CD4-positive, alpha-beta memory T cell (primary cell): ENCODE results near the gene ZNF638. TPM values are rescaled to one million over a fixed set of nuclear protein-coding genes. Genes with fewer than 3 reads are reported as not detected.

Experiments
- CTCF ChIA-PET: fragments of 350-600 bp; sonication (Branson Sonifier 250); formaldehyde crosslinking; loops from one replicate; lab custom pipeline; 2021; ENCODE audit warnings: inconsistent platforms; ENCODE audit not compliant: partially characterized antibody; lab: Charles Lee
- POLR2A ChIA-PET: fragments of 350-600 bp; sonication (Branson Sonifier 250); formaldehyde crosslinking; loops from one replicate; lab custom pipeline; 2021; ENCODE audit not compliant: partially characterized antibody; lab: Charles Lee
- DNase-seq, 5 donors: peaks; one replicate each; pipeline versions ENCODE4 v3.0.0 to v3.0.0-alpha.2; 2020 to 2022; ENCODE audit warnings: mixed read lengths in 1 of 5
- H3K27ac ChIP-seq: one replicate; pipeline ENCODE4 v1.7.0; 2013; ENCODE audit warnings: low read depth, low read length
- H3K27me3 ChIP-seq: 2 replicates; pipeline ENCODE4 v1.7.0; 2013; ENCODE audit warnings: mild to moderate bottlenecking, low read length, moderate library complexity; ENCODE audit not compliant: insufficient read depth
- H3K36me3 ChIP-seq: 2 replicates; pipeline ENCODE4 v1.7.0; 2013; ENCODE audit warnings: mild to moderate bottlenecking, low read length, moderate library complexity; ENCODE audit not compliant: insufficient read depth
- H3K4me1 ChIP-seq: 2 replicates; pipeline ENCODE4 v1.7.0; 2013; ENCODE audit warnings: mild to moderate bottlenecking, low read length, moderate library complexity; ENCODE audit not compliant: insufficient read depth
- H3K4me3 ChIP-seq, 2 donors: one replicate each; pipeline ENCODE4 v1.7.0; 2013; ENCODE audit warnings: low read length in 2 of 2, mild to moderate bottlenecking in 1 of 2
- H3K9me3 ChIP-seq, 2 donors: one replicate each; pipeline ENCODE4 v1.7.0; 2013; ENCODE audit warnings: low read length in 2 of 2, control low read depth in 1 of 2; ENCODE audit not compliant: control insufficient read depth in 1 of 2
- H3K27ac Mint-ChIP-seq, 7 donors: one replicate each; pipeline ENCODE4 v1.8.0; 2020 to 2021; ENCODE audit warnings: mixed read lengths in 7 of 7, mild to moderate bottlenecking in 6 of 7, inconsistent platforms in 3 of 7, moderate library complexity in 3 of 7
- H3K27me3 Mint-ChIP-seq, 2 donors: one replicate each; pipeline ENCODE4 v1.8.0; 2020 to 2021; ENCODE audit warnings: mixed read lengths in 2 of 2
- H3K36me3 Mint-ChIP-seq, 2 donors: one replicate each; pipeline ENCODE4 v1.8.0; 2020 to 2021; ENCODE audit warnings: mixed read lengths in 2 of 2, inconsistent platforms in 1 of 2, mild to moderate bottlenecking in 1 of 2
- H3K4me1 Mint-ChIP-seq, 4 donors: one replicate each; pipeline ENCODE4 v1.8.0; 2020 to 2021; ENCODE audit warnings: mixed read lengths in 4 of 4, mild to moderate bottlenecking in 1 of 4
- H3K4me3 Mint-ChIP-seq, 8 donors: one replicate each; pipeline ENCODE4 v1.8.0; 2020 to 2021; ENCODE audit warnings: mixed read lengths in 8 of 8, mild to moderate bottlenecking in 7 of 8, moderate library complexity in 6 of 8, inconsistent platforms in 3 of 8
- H3K9me3 Mint-ChIP-seq, 8 donors: one replicate each; pipeline ENCODE4 v1.8.0; 2020 to 2021; ENCODE audit warnings: mixed read lengths in 8 of 8, mild to moderate bottlenecking in 5 of 8, inconsistent platforms in 3 of 8, moderate library complexity in 1 of 8
- intact Hi-C: fragments of 100-400 bp; cut with micrococcal nuclease; formaldehyde crosslinking; loops from one replicate; pipeline ENCODE4 v1.15.1; 2023
- polyA plus RNA-seq, 2 donors: library from polyadenylated mRNA; unstranded; fragments of 300-500 nt; fragmentation: Illumina TruSeq; gene quantifications; one replicate each; pipeline ENCODE4 v1.2.3, GENCODE V29; 2021
- total RNA-seq, 2 experiments: library from RNA; stranded (reverse); gene quantifications; one replicate each; pipeline ENCODE4 v1.2.3, GENCODE V29; 2021

ZNF638 gene
- total and polyA plus RNA-seq, 4 experiments from 2014 or later, result 19.8 to 167 (median 110) TPM

DNA sequence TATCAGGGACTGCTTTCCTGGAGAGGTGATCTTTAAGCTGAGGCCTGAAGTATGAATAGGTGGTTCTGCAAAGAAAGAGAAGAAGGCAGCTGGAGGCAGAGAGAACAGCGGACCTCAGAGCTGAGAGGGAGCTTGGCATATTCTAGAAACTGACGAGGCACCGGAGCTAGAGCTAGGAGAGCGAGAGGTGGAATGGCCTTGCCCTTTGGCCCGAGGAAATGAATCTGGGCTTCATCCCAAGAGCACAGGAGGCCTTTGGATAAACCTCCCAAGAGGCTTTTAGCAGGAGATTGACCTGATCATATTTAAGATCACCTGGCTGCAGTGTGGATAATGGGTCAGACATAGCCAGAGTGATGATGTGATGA, 129.7 kb downstream of the ZNF638 start:
- H3K27me3 ChIP-seq, result peaks cover 9% of the 10 kb centered on the region
- Mint-ChIP-seq H3K27ac (no peak overlapping the region), H3K9me3 (peaks cover 0 to 5% (median 0%) of the 10 kb centered on the region in 8 donors), H3K36me3 (no peaks in the 10 kb centered on the region), H3K4me1 (no peaks in the 10 kb centered on the region), H3K27me3 (peaks cover 3 to 20% of the 10 kb centered on the region in 2 donors), H3K4me3 (no peak overlapping the region)
- DNase-seq, result no peak
- POLR2A ChIA-PET, result no interaction called here
- no peak overlapping the region for H3K4me3 ChIP-seq
- no peaks in the 10 kb centered on the region for H3K36me3 ChIP-seq
- H3K27ac ChIP-seq, result no peak overlapping the region
- CTCF ChIA-PET, result interaction anchor here (1.0 to 1.7 kb wide), 5 partner anchors 8 to 162 kb away, joined by 3 to 4 read pairs (median 3); partner anchors contain the start of gene DYSF
- intact Hi-C loops, result no loop called here
- H3K9me3 ChIP-seq, result no peaks in the 10 kb centered on the region
- peaks cover 6% of the 10 kb centered on the region for H3K4me1 ChIP-seq

GRCh38 chr2:71462056-71462605, 130.5 kb downstream of the ZNF638 start:
- H3K27ac ChIP-seq, result no peak overlapping the region
- no peak overlapping the region for H3K4me3 ChIP-seq
- no peaks in the 10 kb centered on the region for H3K36me3 ChIP-seq
- no peak overlapping the region for H3K27ac Mint-ChIP-seq
- no peak for DNase-seq
- CTCF ChIA-PET, result interaction anchor here (1.2 to 1.7 kb wide), 3 partner anchors 9 to 13 kb away, joined by 3 read pairs; partner anchors contain the start of gene DYSF
- H3K9me3 ChIP-seq, result no peaks in the 10 kb centered on the region
- H3K27me3 ChIP-seq, result peaks cover 9% of the 10 kb centered on the region
- peaks cover 2 to 4% (median 3%) of the 10 kb centered on the region in 4 donors for H3K4me1 Mint-ChIP-seq
- intact Hi-C loops, result no loop called here
- H3K36me3 Mint-ChIP-seq, result no peaks in the 10 kb centered on the region
- H3K9me3 Mint-ChIP-seq, result peaks cover 0 to 5% (median 0%) of the 10 kb centered on the region in 8 donors
- POLR2A ChIA-PET, result no interaction called here
- no peak overlapping the region for H3K4me3 Mint-ChIP-seq
- peaks cover 2 to 16% of the 10 kb centered on the region in 2 donors for H3K27me3 Mint-ChIP-seq
- H3K4me1 ChIP-seq, result peaks cover 11% of the 10 kb centered on the region

DNA sequence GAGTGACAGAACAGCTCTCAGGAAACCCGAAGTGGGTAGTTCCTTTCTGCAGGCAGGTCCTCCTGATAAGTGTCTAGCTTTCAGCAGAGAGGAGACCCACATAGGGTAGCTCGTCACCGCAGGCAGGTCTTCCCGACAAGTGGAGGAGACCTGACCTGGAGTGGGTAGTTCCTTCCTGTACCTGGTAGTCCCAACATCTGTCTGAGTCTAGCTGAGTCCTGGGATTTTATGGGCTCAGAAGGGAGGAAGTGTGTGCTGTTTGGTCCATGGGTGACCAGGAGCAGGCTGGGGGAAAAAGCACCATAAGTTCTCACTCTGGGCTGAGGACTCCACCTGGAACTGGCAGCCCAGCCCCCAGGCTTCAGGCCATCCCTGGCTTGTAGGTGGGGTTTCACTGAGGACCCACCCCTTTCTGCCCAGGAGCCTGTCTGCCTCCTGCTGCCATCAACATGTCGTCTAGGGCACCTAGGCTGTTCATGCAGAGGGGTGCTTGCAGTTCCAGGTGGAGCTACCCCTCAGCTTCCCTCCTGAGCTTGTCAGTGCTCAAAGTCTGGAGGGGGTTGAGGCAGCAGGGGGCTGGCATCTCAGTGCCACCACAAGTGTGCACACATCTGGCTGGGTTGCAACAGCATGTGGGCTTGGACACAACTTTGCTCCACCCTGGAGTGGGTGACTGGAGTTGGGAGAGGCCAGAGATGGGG, 131.2 kb downstream of the ZNF638 start:
- no peaks in the 10 kb centered on the region for H3K36me3 ChIP-seq

DNA sequence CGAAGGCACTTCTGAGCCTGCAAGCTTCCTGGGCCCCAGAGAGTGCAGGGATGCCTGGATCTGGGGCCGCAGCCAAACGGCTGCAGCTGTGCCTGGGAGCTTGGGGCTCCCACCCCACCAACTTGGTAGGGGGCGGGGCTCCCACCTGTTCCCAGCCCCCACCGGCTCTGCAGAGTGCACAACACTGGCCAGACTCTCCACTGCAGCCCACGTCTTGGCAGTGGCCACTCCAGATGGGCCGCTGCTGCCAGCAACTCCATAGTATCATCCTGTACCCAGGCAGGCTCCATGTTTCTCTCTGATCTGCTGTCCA, 131.7 kb downstream of the ZNF638 start:
- DNase-seq, result no peak
- no peaks in the 10 kb centered on the region for H3K36me3 ChIP-seq
- ChIA-PET POLR2A (no interaction called here), CTCF (interaction anchor here (1.0 to 1.6 kb wide), 2 partner anchors 47 to 164 kb away, joined by 3 to 4 read pairs; no protein-coding TSS in a partner anchor)
- Mint-ChIP-seq H3K9me3 (peaks cover 0 to 5% (median 0%) of the 10 kb centered on the region in 8 donors), H3K27me3 (peaks cover 6 to 12% of the 10 kb centered on the region in 2 donors), H3K36me3 (no peaks in the 10 kb centered on the region), H3K4me3 (no peak overlapping the region), H3K4me1 (peaks cover 3 to 10% (median 6%) of the 10 kb centered on the region in 4 donors), H3K27ac (peak overlapping the region in 1 of 7 donors; percentile 60)
- H3K27me3 ChIP-seq, result peaks cover 9% of the 10 kb centered on the region
- no peaks in the 10 kb centered on the region for H3K9me3 ChIP-seq
- no peak overlapping the region for H3K4me3 ChIP-seq
- no peak overlapping the region for H3K27ac ChIP-seq
- intact Hi-C loops, result no loop called here
- peaks cover 13% of the 10 kb centered on the region for H3K4me1 ChIP-seq

More for the DNA sequence above, 131.2 kb downstream of the ZNF638 start:
- intact Hi-C loops, result no loop called here
- Mint-ChIP-seq H3K4me1 (peaks cover 3 to 10% (median 6%) of the 10 kb centered on the region in 4 donors), H3K27ac (peak overlapping the region in 1 of 7 donors; percentile 60), H3K27me3 (peaks cover 6 to 14% of the 10 kb centered on the region in 2 donors), H3K36me3 (no peaks in the 10 kb centered on the region), H3K9me3 (peaks cover 0 to 5% (median 0%) of the 10 kb centered on the region in 8 donors), H3K4me3 (no peak overlapping the region)
- no peak overlapping the region for H3K27ac ChIP-seq
- H3K4me3 ChIP-seq, result no peak overlapping the region
- H3K9me3 ChIP-seq, result no peaks in the 10 kb centered on the region
- peaks cover 13% of the 10 kb centered on the region for H3K4me1 ChIP-seq
- DNase-seq, result no peak
- ChIA-PET POLR2A (no interaction called here), CTCF (interaction anchor here (1.2 to 1.7 kb wide), 3 partner anchors 12 to 163 kb away, joined by 3 to 4 read pairs (median 3); no protein-coding TSS in a partner anchor)
- H3K27me3 ChIP-seq, result peaks cover 9% of the 10 kb centered on the region

- no peak overlapping the region for H3K4me3 ChIP-seq
- no peak for DNase-seq
- H3K4me1 ChIP-seq, result peaks cover 13% of the 10 kb centered on the region
- Mint-ChIP-seq H3K4me3 (no peak overlapping the region), H3K36me3 (no peaks in the 10 kb centered on the region), H3K27me3 (peaks cover 9 to 20% of the 10 kb centered on the region in 2 donors), H3K9me3 (peaks cover 0 to 5% (median 0%) of the 10 kb centered on the region in 8 donors), H3K27ac (no peak overlapping the region), H3K4me1 (peaks cover 3 to 10% (median 6%) of the 10 kb centered on the region in 4 donors)
- H3K36me3 ChIP-seq, result no peaks in the 10 kb centered on the region
- ChIA-PET POLR2A (no interaction called here), CTCF (interaction anchor here (1.0 to 1.6 kb wide), 2 partner anchors 46 to 165 kb away, joined by 3 to 4 read pairs; no protein-coding TSS in a partner anchor)
- no peak overlapping the region for H3K27ac ChIP-seq
- intact Hi-C loops, result no loop called here
- H3K9me3 ChIP-seq, result no peaks in the 10 kb centered on the region
- peaks cover 9% of the 10 kb centered on the region for H3K27me3 ChIP-seq
Observed at GRCh38 chr2:71464389-71464788, 132.8 kb downstream of the ZNF638 start.

DNA sequence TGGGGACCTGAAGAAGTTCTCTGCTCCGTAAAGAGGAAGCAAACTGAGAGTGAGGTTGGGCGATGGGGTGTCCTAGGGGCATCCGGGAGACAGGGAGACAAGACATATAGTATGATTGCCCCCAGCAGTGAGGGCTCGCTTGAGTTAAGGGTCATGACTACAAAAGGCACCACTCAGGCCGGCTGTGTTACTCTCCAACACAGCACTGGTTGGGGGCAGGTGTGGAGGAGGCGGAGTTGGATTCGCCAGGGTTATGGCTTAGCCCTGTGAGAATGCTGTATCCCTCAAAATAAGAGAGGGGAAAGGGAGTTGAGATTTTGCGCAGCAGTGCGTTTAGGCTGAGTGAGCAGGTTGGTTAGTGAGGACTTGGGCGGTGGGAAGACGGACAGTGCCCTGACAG, 133.8 kb downstream of the ZNF638 start:
- H3K9me3 Mint-ChIP-seq, result peaks cover 0 to 5% (median 0%) of the 10 kb centered on the region in 8 donors
- Histone ChIP-seq H3K4me3 (no peak overlapping the region), H3K27ac (no peak overlapping the region), H3K27me3 (peaks cover 9% of the 10 kb centered on the region), H3K36me3 (no peaks in the 10 kb centered on the region), H3K9me3 (no peaks in the 10 kb centered on the region), H3K4me1 (peaks cover 13% of the 10 kb centered on the region)
- no peak overlapping the region for H3K27ac Mint-ChIP-seq
- intact Hi-C loops, result no loop called here
- H3K27me3 Mint-ChIP-seq, result peaks cover 9 to 22% of the 10 kb centered on the region in 2 donors
- H3K36me3 Mint-ChIP-seq, result no peaks in the 10 kb centered on the region
- ChIA-PET CTCF (no interaction called here), POLR2A (no interaction called here)
- no peak for DNase-seq
- H3K4me1 Mint-ChIP-seq, result peaks cover 3 to 10% (median 6%) of the 10 kb centered on the region in 4 donors
- no peak overlapping the region for H3K4me3 Mint-ChIP-seq

DNA sequence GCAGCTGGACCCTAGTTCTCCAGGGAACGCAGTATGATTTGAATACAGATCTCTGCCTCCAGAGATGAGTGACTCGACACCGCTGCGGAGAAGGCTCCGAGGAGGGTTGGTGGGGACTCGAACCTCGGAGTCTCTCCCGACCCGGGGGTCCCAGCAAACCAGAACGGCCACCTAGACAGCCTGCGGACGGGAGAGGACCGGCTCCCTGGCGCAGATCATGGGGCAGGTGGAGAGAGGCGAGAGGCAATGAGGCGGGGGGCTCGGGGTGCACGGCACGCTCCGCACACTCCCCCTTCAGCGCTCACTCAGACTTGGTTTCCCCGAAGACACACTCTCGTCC, 134.3 kb downstream of the ZNF638 start:
- peaks cover 0 to 5% (median 0%) of the 10 kb centered on the region in 8 donors for H3K9me3 Mint-ChIP-seq
- peaks cover 11 to 22% of the 10 kb centered on the region in 2 donors for H3K27me3 Mint-ChIP-seq
- DNase-seq, result no peak
- H3K27ac Mint-ChIP-seq, result no peak overlapping the region
- intact Hi-C loops, result no loop called here
- H3K4me1 Mint-ChIP-seq, result peaks cover 3 to 10% (median 6%) of the 10 kb centered on the region in 4 donors
- ChIA-PET POLR2A (no interaction called here), CTCF (no interaction called here)
- H3K36me3 Mint-ChIP-seq, result no peaks in the 10 kb centered on the region
- Histone ChIP-seq H3K27ac (no peak overlapping the region), H3K27me3 (peaks cover 9% of the 10 kb centered on the region), H3K4me1 (peaks cover 13% of the 10 kb centered on the region), H3K4me3 (peak overlapping the region in 1 of 2 donors; percentile 27), H3K36me3 (no peaks in the 10 kb centered on the region), H3K9me3 (no peaks in the 10 kb centered on the region)
- H3K4me3 Mint-ChIP-seq, result no peak overlapping the region
